Upper lobe of right lung (tissue), 1 donor: ENCODE measurements around the gene CSTPP1. TPM values are rescaled to one million over a fixed set of nuclear protein-coding genes. Genes with fewer than 3 reads are reported as not detected.
"Not testable (repeated sequence)": the region's sequence is repeated elsewhere in the genome, so short reads cannot be mapped to it uniquely, and the experiment has no call there.

Source experiments
- ATAC-seq: fragments of 200-7000 bp; cut with Tn5 transposase; one replicate; pipeline ENCODE4 v1.9.1; 2020; ENCODE audit warnings: mild to moderate bottlenecking, moderate library complexity
- DNase-seq: peaks from one replicate; pipeline ENCODE4 v3.0.0-alpha.2; 2020
- H3K27ac ChIP-seq: fragments of 200-600 bp; one replicate; pipeline ENCODE4 v1.8.0; 2022
- H3K27me3 ChIP-seq: fragments of 200-600 bp; one replicate; pipeline ENCODE4 v1.8.0; 2022; ENCODE audit warnings: mild to moderate bottlenecking
- H3K36me3 ChIP-seq: fragments of 200-600 bp; one replicate; pipeline ENCODE4 v1.8.0; 2022
- H3K4me1 ChIP-seq: fragments of 200-600 bp; one replicate; pipeline ENCODE4 v1.8.0; 2022
- H3K4me3 ChIP-seq: fragments of 200-600 bp; one replicate; pipeline ENCODE4 v1.8.0; 2022; ENCODE audit warnings: mild to moderate bottlenecking
- H3K9me3 ChIP-seq: fragments of 200-600 bp; one replicate; pipeline ENCODE4 v1.8.0; 2022
- intact Hi-C: fragments of 100-400 bp; cut with DNase I; formaldehyde crosslinking; loops from one replicate; pipeline ENCODE4 v1.11.0; 2022
- total RNA-seq: library from RNA; stranded (reverse); fragmentation: NEBNext Ultra II Directional; extraction: Animal tissue kit (Norgen Biotek cat#: 25700); gene quantifications from one replicate; pipeline ENCODE4 v1.2.1, GENCODE V29; 2021
- TF ChIP-seq, protein P1 (sequence below): fragments of 200-600 bp; IDR thresholded peaks from one replicate; pipeline ENCODE4 v1.8.0; 2022; ENCODE audit warnings: antibody characterized with exemption
- donor health status: DM: no; HTN: yes; CAD: no; lungs with severe emphysema.

Gene CSTPP1
- total RNA-seq, 1 donor from 2014 or later, result 26.2 TPM

DNA sequence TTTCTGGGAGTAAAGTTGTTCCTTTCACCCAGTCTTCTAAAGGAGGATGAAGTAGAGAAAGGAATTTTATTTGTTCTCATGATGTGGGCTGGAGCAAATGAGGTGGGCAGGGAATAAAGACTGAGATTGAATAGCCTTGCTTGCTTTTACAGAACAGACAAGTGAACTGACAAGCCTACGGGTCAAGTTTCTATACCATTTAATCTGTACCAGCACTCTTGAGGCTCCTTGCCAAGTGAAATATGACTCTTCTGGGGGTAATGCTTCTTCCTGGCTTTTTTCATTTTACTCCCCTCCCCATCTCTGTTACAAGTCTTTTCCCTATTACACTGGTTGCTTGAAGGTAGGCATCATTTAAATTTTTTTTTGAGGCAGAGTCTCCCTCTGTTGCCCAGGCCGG, 54.8 kb downstream of the CSTPP1 start:
- no peaks in the 10 kb centered on the region for H3K4me1 ChIP-seq
- H3K36me3 ChIP-seq, result no peaks in the 10 kb centered on the region
- no peaks in the 10 kb centered on the region for H3K27me3 ChIP-seq
- ATAC-seq, result no peak
- intact Hi-C loops, result no loop called here
- no peaks in the 10 kb centered on the region for H3K9me3 ChIP-seq
- no peak overlapping the region for H3K27ac ChIP-seq
- DNase-seq, result no peak
- TF ChIP-seq, protein P1, sequence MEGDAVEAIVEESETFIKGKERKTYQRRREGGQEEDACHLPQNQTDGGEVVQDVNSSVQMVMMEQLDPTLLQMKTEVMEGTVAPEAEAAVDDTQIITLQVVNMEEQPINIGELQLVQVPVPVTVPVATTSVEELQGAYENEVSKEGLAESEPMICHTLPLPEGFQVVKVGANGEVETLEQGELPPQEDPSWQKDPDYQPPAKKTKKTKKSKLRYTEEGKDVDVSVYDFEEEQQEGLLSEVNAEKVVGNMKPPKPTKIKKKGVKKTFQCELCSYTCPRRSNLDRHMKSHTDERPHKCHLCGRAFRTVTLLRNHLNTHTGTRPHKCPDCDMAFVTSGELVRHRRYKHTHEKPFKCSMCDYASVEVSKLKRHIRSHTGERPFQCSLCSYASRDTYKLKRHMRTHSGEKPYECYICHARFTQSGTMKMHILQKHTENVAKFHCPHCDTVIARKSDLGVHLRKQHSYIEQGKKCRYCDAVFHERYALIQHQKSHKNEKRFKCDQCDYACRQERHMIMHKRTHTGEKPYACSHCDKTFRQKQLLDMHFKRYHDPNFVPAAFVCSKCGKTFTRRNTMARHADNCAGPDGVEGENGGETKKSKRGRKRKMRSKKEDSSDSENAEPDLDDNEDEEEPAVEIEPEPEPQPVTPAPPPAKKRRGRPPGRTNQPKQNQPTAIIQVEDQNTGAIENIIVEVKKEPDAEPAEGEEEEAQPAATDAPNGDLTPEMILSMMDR, result no peak
- no peak overlapping the region for H3K4me3 ChIP-seq

DNA sequence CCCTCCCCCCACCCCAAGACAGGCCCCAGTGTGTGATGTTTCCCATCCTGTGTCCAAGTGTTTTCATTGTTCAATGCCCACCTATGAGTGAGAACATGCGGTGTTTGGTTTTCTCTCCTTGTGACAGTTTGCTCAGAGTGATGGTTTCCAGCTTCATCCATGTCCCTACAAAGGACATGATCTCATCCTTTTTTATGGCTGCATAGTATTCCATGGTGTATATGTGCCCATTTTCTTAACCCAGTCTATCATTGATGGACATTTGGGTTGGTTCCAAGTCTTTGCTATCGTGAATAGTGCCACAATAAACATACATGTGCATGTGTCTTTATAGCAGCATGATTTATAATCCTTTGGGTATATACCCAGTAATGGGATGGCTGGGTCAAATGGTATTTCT, 55.8 kb downstream of the CSTPP1 start:
- H3K27ac ChIP-seq, H3K27me3 ChIP-seq, intact Hi-C loops, H3K4me3 ChIP-seq, H3K36me3 ChIP-seq, H3K9me3 ChIP-seq, DNase-seq, H3K4me1 ChIP-seq, ATAC-seq: not testable (repeated sequence)

DNA sequence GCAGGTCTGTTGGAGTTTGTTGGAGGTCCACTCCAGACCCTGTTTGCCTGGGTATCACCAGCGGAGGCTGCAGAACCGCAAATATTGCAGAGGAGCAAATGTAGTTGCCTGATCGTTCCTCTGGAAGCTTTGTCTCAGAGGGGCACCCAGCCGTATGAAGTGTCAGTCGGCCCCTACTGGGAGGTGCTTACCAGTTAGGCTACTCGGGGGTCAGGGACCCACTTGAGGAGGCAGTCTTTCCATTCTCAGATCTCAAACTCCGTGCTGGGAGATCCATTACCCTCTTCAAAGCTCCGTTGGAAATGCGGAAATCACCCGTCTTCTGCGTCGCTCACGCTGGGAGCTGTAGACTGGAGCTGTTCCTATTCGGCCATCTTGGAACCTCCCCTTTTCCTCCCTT, 61.2 kb downstream of the CSTPP1 start:
- H3K9me3 ChIP-seq, ATAC-seq, H3K27me3 ChIP-seq, DNase-seq, H3K4me3 ChIP-seq, H3K27ac ChIP-seq, H3K36me3 ChIP-seq, intact Hi-C loops, H3K4me1 ChIP-seq: not testable (repeated sequence)

DNA sequence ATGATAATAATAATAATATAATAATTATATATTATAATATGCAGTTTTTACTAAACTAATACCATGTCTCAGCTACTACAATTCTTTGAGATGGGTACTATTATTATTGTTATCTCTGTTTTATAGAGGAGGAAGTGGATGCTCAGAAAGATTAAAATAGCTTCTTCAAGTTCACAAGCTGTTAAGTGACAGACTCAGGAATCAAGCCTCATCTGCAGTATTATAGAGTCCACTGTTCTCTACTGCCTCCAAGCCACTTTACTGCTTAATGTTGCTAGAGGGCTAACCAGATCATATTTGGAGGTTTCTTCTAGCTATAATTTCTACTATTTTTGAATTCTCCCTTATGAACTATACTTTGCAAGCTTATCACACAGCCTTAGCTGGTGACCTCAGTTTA, 62.7 kb downstream of the CSTPP1 start:
- Histone ChIP-seq H3K27me3 (no peaks in the 10 kb centered on the region), H3K36me3 (no peaks in the 10 kb centered on the region), H3K27ac (no peak overlapping the region), H3K9me3 (no peaks in the 10 kb centered on the region), H3K4me1 (peaks cover 16% of the 10 kb centered on the region), H3K4me3 (no peak overlapping the region)
- intact Hi-C loops, result no loop called here
- TF ChIP-seq, protein P1, result no peak
- DNase-seq (no peak), ATAC-seq (no peak)

DNA sequence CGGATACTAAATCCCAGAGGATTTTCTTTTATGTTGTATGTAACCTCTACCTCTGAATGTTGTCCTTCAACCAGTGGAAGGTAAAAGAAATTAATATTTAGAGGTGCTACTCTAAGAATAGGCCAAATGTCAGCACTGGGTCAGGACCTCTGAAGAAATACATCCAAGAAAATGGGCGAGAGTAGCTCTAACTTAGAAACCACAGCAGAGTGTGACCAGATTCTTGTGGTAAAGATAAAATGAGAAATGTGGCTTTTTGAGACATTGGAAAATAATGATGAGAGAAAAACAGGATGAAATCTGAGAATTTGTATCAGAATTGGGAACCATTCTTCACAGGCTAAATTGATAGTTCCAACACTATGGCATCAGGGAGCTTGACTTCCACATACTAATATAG, 63.5 kb downstream of the CSTPP1 start:
- TF ChIP-seq, protein P1, result no peak
- Histone ChIP-seq H3K4me3 (no peak overlapping the region), H3K36me3 (no peaks in the 10 kb centered on the region), H3K27ac (no peak overlapping the region), H3K9me3 (no peaks in the 10 kb centered on the region), H3K27me3 (no peaks in the 10 kb centered on the region), H3K4me1 (peaks cover 25% of the 10 kb centered on the region)
- intact Hi-C loops, result no loop called here
- ATAC-seq (no peak), DNase-seq (no peak)

DNA sequence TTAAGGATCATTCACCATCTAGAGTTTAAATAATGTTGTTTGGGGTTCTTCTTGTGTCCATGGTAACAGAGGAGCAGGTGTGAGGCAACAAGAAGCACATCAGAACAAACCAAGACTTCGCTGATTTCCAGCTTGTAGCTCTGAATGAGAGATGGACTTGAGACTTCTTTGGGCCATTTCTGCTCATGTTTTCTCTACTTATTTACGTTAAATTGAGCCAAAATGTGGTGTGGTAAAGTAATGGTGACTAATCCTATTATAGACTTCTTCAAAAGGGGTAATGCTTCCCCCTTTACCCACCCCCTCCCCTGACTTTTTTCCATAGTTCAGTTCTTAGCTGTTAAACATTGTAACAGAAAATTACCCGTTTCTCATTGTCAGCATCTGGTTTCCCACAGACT, 65.2 kb downstream of the CSTPP1 start:
- Histone ChIP-seq H3K27me3 (no peaks in the 10 kb centered on the region), H3K36me3 (no peaks in the 10 kb centered on the region), H3K4me3 (no peak overlapping the region), H3K9me3 (no peaks in the 10 kb centered on the region), H3K27ac (no peak overlapping the region), H3K4me1 (peaks cover 32% of the 10 kb centered on the region)
- DNase-seq, result no peak
- TF ChIP-seq, protein P1, result no peak
- intact Hi-C loops, result no loop called here
- ATAC-seq, result no peak

DNA sequence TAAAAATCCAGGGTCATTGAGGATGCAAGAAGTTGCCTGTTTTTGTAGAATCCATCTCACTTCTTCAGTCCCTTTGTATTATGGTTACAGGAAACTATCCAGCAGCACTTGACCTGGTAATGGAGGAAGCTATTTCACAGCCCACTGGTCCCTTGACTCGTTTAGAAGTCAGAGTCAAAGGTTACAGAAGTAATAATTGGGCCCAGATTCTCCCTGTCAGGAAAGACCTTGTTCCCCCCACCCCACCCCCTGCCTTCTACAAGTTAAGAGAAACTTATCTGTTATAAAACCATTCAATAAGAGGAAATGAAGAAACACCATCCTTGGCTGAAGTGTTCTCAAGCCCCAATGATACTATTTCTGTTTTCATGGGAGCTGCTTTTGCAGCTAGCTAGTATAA, 65.8 kb downstream of the CSTPP1 start:
- no peaks in the 10 kb centered on the region for H3K9me3 ChIP-seq
- H3K27ac ChIP-seq, result no peak overlapping the region
- TF ChIP-seq, protein P1, result no peak
- H3K4me3 ChIP-seq, result no peak overlapping the region
- ATAC-seq, result no peak
- intact Hi-C loops, result no loop called here
- no peaks in the 10 kb centered on the region for H3K36me3 ChIP-seq
- H3K4me1 ChIP-seq, result peaks cover 32% of the 10 kb centered on the region
- no peaks in the 10 kb centered on the region for H3K27me3 ChIP-seq
- DNase-seq, result no peak
